ENCODE results near the gene TMEM117. TPM values are rescaled to one million over a fixed set of nuclear protein-coding genes. Genes with fewer than 3 reads are reported as not detected.

TMEM117 gene
- polyA plus RNA-seq, 1 donor (not counting 4 experiments of a cell fraction or from before 2014, with no cell fraction given): 8.5 TPM

DNA sequence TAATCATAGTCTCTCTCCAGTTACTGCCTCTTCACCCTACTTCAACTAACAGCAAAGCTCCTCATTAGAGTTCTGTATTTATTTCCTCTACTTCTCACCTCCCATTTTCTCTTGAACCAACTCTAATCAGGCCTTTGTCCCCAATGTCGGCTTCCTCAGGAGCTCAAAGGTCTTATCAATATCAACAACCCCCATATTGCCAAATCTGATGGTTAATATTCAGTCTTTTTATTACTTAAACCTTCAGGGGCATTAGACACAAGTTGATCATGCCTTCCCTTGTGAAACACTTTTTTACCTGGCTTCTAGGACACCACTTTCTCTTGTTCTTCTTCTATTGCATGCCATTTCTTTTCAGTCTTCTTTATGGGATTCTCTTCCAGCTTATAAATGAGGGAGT, 531.3 kb downstream of the TMEM117 start:
- H4K20me1 ChIP-seq (ENCODE audit: control insufficient read depth, extremely low read depth, insufficient read depth, low read length): no peaks in the 10 kb centered on the region
- no peaks in the 10 kb centered on the region for H3K36me3 ChIP-seq (ENCODE audit: control insufficient read depth in 2 of 2, extremely low read depth in 1 of 2, insufficient read depth in 2 of 2, low read length in 2 of 2)
- H3K9me3 ChIP-seq (ENCODE audit: control insufficient read depth, low read depth, low read length): no peaks in the 10 kb centered on the region
- FAIRE-seq: no peak
- H3K9me1 ChIP-seq (ENCODE audit: control insufficient read depth, extremely low read depth, insufficient read depth, low read length): no peaks in the 10 kb centered on the region
- no peak for DNase-seq (ENCODE audit: low read depth, low spot score)
- no peak overlapping the region for H3K4me2 ChIP-seq (ENCODE audit: control insufficient read depth, extremely low read depth, insufficient read depth, low read depth, low read length)
- no peak overlapping the region for H3K27ac ChIP-seq (ENCODE audit: control insufficient read depth, insufficient read depth, low read length)
- H3K79me2 ChIP-seq (ENCODE audit: control insufficient read depth, insufficient read depth, low read length): no peaks in the 10 kb centered on the region
- dilution Hi-C loops (cut with MboI; ENCODE audit: extremely low pct_ligation_motif_present, low sequenced_read_pairs): no loop called here
- TF ChIP-seq EZH2 (IDR thresholded peaks at IDR 0.05; ENCODE audit: low read length) (no peak), CTCF (optimal IDR thresholded peaks at IDR 0.05 in 1 of 3, IDR thresholded peaks at IDR 0.05 in 1 of 3, conservative IDR thresholded peaks at IDR 0.05 in 1 of 3; ENCODE audit: extremely low read depth in 1 of 3, insufficient read depth in 2 of 3, low read length in 3 of 3) (no peak)
- no peaks in the 10 kb centered on the region for H3K27me3 ChIP-seq (ENCODE audit: control insufficient read depth, extremely low read depth, insufficient read depth, low read length)
- peaks cover 4% of the 10 kb centered on the region for H3K4me1 ChIP-seq (ENCODE audit: control insufficient read depth, extremely low read depth, insufficient read depth, low read length)
- no peak overlapping the region for H3K4me3 ChIP-seq (ENCODE audit: control insufficient read depth in 2 of 3, extremely low read depth in 1 of 3, insufficient read depth in 2 of 3, low read depth in 1 of 3, low read length in 3 of 3)
- H3K9ac ChIP-seq (ENCODE audit: control insufficient read depth, extremely low read depth, insufficient read depth, low read length): no peak overlapping the region
- no peak overlapping the region for H2AFZ ChIP-seq (ENCODE audit: control insufficient read depth, low read length)

DNA sequence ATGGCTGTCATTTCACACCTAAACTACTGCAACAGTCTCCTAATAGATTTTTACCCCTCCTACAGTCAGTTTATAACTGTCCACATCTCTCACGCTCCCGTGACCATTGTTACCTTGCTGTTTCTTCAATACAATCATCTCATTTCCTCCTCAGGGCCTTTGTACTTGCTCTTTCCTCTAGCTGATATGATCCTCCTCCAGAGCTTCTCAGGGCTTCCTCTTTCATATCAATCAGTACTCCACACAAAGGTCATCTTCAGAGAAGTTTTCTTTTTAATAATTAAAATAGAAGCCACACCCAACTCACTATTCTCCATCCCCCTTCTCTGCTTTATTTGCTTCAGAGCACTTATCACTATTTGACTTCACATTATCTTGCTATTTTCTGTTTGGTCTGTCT, 532.0 kb downstream of the TMEM117 start:
- DNase-seq (ENCODE audit: low read depth, low spot score): no peak
- H2AFZ ChIP-seq (ENCODE audit: control insufficient read depth, low read length): no peak overlapping the region
- no peak for FAIRE-seq
- no peak overlapping the region for H3K4me3 ChIP-seq (ENCODE audit: control insufficient read depth in 2 of 3, extremely low read depth in 1 of 3, insufficient read depth in 2 of 3, low read depth in 1 of 3, low read length in 3 of 3)
- no peaks in the 10 kb centered on the region for H3K9me3 ChIP-seq (ENCODE audit: control insufficient read depth, low read depth, low read length)
- no peaks in the 10 kb centered on the region for H3K79me2 ChIP-seq (ENCODE audit: control insufficient read depth, insufficient read depth, low read length)
- H3K9ac ChIP-seq (ENCODE audit: control insufficient read depth, extremely low read depth, insufficient read depth, low read length): no peak overlapping the region
- H3K27me3 ChIP-seq (ENCODE audit: control insufficient read depth, extremely low read depth, insufficient read depth, low read length): no peaks in the 10 kb centered on the region
- no peak overlapping the region for H3K4me2 ChIP-seq (ENCODE audit: control insufficient read depth, extremely low read depth, insufficient read depth, low read depth, low read length)
- peaks cover 9% of the 10 kb centered on the region for H3K4me1 ChIP-seq (ENCODE audit: control insufficient read depth, extremely low read depth, insufficient read depth, low read length)
- TF ChIP-seq CTCF (optimal IDR thresholded peaks at IDR 0.05 in 1 of 3, IDR thresholded peaks at IDR 0.05 in 1 of 3, conservative IDR thresholded peaks at IDR 0.05 in 1 of 3; ENCODE audit: extremely low read depth in 1 of 3, insufficient read depth in 2 of 3, low read length in 3 of 3) (no peak), EZH2 (IDR thresholded peaks at IDR 0.05; ENCODE audit: low read length) (no peak)
- no peaks in the 10 kb centered on the region for H3K9me1 ChIP-seq (ENCODE audit: control insufficient read depth, extremely low read depth, insufficient read depth, low read length)
- dilution Hi-C loops (cut with MboI; ENCODE audit: extremely low pct_ligation_motif_present, low sequenced_read_pairs): no loop called here
- no peak overlapping the region for H3K27ac ChIP-seq (ENCODE audit: control insufficient read depth, insufficient read depth, low read length)
- no peaks in the 10 kb centered on the region for H3K36me3 ChIP-seq (ENCODE audit: control insufficient read depth in 2 of 2, extremely low read depth in 1 of 2, insufficient read depth in 2 of 2, low read length in 2 of 2)
- no peaks in the 10 kb centered on the region for H4K20me1 ChIP-seq (ENCODE audit: control insufficient read depth, extremely low read depth, insufficient read depth, low read length)

All from keratinocyte (primary cell).